Measurements from ENCODE around the gene AREG.

Gene AREG

DNA sequence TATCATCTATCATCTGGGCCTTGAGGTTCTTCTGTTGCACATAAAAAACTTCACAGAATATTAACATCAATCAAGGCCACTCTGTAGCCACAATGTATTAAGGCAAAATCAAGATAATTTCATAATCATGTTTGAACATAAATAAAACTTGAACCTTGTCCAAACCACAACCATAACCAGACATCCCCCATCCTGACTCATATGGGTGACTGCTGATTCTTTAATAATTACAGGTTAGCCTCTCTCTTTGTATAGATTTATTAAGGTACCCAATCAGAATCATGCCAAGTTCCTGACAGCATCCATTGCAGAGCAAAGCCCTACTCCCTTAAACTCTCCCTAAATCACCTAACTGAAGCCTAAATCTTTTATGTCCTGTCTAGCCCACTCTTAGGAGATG is 16.7 kb upstream of the AREG start:
- no peak for DNase-seq (ENCODE audit: low read depth)
- no peak overlapping the region for H3K4me3 ChIP-seq (ENCODE audit: low read depth, low read length)

DNA sequence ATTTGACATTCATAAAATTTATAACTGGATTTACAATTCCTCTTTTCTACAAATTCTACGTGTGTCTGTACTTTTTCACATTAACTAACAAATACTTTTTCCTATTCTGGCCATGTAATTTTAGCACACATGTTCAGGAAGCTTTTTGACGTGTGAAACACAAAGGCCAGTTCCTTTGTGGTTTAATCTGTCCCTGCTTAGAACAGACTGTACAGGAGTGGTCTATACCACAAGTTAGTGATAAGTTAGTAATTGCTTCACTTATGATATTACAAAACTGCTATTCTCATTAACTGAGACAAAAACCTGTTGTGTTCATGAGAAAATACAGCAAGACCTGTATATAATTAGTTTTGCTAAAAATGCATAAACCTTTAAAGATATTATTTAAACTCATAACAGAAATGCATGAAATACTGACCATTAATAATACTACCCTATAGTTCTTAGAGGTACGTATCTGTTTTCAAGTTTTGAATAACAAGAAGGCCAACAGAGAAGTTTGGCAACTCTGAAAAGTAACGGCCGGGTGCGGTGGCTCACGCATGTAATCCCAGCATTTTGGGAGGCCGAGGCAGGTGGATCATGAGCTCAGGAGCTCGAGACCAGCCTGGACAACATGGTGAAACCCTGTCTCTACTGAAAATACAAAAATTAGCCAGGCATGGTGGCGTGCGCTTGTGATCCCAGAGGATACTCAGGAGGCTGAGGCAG is 13.7 kb upstream of the AREG start:
- no peak overlapping the region for H3K4me3 ChIP-seq (ENCODE audit: low read depth, low read length)
- DNase-seq (ENCODE audit: low read depth), result peak; percentile 91

DNA sequence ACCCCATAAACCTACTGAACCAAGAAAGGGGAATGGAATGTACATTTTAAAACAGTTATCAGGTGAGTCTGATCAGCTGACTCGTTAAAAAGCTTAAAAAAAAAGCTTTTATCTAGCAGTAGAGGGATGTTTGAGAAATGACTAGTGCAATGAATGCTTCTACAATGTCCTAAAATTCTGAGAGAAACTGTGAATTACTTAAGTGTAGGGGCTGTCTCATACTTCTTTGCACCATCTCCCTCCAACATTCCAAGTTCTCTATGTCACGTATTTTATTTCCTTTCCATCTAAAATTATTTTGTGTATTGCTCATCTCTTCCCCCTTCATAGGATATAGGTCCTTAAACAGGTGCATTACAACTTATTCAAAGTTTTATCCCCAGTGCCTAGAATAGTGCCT is 11.9 kb upstream of the AREG start:
- no peak for DNase-seq (ENCODE audit: low read depth)
- no peak overlapping the region for H3K4me3 ChIP-seq (ENCODE audit: low read depth, low read length)

DNA sequence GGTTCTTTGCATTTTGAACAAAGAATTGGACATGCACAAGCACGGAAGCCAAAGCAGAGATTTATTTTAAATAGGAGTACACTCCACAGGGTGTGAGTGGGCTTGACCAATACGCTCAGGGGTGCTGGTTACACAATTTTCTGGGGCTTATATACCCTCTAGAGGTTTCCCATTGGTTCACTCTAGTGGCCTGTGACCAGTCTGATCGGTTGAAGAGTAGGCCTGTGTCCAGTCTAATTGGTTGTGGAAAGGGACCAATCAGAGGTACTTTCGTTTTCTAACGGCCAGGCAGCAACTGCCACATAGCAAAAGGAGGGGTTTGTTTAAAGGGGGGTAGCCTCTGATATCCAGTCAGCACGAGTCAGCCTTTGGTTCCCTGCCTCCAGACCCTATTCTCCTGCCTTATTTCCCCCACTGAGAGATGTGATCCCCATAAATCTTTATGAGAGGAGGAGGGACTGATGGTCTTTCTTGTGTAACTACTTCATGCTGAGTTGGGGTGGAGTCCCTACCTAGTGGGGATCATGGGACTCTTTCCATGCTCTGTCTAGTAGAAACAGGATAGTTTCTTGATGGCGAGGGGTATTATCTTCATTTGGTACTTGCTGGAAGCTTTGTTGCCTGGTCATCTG is 11.3 kb upstream of the AREG start:
- no peak overlapping the region for H3K4me3 ChIP-seq (ENCODE audit: low read depth, low read length)
- DNase-seq (ENCODE audit: low read depth), result no peak

DNA sequence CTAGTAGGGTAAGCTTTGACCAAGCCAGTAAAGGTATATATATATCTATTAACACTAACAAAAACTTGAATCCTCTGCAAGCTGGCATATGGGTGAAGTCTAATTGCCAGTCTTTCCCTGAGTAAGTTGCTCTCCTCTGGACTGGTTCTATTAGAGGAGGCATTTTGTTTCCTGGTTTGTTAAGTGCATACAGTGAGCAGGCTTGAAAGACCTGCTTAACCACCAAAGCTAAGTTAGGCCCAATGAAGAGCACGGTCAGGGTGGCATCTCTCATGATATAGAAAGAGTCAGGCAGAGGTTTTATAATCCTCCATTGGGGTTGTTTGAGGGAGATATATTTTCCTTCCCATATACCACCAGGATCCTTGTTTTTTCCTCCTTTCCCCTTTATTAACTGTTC is 9.6 kb upstream of the AREG start:
- no peak for DNase-seq (ENCODE audit: low read depth)
- H3K4me3 ChIP-seq (ENCODE audit: low read depth, low read length), result no peak overlapping the region

DNA sequence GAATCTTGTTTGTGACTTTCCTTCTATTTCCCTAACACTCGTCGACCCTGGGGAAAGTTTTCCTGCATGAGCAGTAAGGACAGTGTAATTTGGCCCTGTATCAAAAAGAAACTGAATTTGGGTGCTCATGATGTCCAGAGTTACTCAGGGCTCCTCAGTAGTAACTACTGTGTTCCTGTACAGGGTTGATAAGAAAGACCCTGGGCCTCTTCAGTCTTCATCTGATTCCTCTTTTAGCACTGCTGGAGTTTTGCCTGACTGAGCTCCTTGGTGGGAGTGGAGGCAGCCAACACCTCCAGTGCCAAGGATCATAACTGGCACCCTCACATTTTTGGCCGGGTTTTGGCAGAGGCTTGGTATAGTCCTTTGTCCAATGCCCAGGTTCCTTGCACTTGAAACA is 7.1 kb upstream of the AREG start:
- no peak for DNase-seq (ENCODE audit: low read depth)

DNA sequence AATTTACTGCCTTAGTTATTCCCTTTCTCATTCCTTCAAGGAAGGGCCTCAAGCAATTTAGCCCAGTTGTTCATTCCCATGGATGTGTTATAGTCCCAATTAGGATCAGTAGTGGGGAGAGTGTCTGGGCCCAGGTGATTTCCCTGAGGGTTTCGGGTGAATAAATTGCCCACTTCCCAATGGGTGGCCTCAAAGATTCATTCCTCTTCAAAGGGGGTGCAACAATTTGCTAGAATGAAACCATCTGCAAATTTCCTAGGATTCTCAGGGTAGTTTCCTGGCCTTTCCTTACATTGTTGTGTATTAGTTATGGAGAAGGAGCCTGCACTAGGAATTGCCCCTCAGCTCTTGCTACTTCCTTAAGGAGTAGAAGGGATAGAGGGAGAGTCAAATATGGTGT is 6.3 kb upstream of the AREG start:
- no peak for DNase-seq (ENCODE audit: low read depth)
- no peak overlapping the region for H3K4me3 ChIP-seq (ENCODE audit: low read depth, low read length)

More for the DNA sequence above, 7.1 kb upstream of the AREG start:
- no peak overlapping the region for H3K4me3 ChIP-seq (ENCODE audit: low read depth, low read length)

DNA sequence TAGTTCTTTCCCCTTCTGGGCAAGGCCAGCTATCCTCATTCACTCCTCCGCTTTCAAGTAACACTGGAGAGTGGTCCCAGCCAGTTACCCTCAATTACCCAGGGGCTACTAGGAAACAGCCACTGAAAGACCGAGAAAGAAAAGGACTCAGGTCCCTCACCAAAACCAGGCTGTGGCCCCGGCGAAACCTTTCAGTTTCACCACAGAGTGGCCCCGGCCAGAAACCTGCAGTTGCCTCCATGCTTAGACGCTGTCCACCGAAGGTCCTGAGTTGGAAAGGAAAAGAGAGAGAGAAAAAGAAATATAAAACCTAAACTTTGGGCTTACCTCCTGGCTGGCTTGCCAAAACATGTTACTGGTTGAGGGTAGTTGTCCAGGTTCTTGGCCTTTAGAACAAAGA is 5.0 kb upstream of the AREG start:
- DNase-seq (ENCODE audit: low read depth), result no peak
- H3K4me3 ChIP-seq (ENCODE audit: low read depth, low read length), result no peak overlapping the region

DNA sequence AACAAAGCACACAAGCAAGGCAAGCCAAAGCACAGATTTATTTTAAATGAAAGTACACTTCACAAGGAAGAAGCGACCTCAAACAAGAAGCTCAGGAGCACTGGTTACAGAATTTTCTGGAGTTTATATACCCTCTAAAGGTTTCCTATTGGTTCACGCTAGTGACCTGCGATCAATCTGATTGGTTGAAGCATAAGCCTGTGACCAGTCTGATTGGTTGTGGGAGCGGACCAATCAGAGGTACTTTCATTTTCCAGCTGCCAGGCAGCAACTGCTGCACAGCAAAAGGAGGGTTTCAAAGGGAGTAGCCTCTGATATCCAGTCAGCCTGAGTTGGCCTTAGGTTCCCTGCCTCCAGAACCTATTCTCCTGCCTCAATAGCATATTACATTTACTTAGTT is 4.6 kb upstream of the AREG start:
- no peak for DNase-seq (ENCODE audit: low read depth)
- no peak overlapping the region for H3K4me3 ChIP-seq (ENCODE audit: low read depth, low read length)

DNA sequence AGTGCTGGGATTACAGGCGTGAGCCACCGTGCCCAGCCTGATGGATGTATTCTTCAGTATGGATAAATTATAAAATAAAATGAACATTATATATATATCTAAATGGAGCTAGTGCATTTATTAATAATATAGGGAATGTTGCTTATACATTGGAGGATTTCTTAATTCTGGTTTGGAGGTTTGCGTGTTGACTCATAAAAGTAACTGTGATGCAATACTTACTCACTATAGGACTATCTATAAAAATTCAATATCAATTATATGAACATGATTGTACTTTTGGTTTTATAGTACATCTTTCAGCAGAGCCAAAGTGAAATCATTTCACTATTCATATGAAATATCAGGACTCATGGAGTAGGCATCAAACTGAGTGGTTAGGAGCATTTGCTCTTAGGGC is 3.2 kb upstream of the AREG start:
- DNase-seq (ENCODE audit: low read depth), result no peak
- H3K4me3 ChIP-seq (ENCODE audit: low read depth, low read length), result no peak overlapping the region

DNA sequence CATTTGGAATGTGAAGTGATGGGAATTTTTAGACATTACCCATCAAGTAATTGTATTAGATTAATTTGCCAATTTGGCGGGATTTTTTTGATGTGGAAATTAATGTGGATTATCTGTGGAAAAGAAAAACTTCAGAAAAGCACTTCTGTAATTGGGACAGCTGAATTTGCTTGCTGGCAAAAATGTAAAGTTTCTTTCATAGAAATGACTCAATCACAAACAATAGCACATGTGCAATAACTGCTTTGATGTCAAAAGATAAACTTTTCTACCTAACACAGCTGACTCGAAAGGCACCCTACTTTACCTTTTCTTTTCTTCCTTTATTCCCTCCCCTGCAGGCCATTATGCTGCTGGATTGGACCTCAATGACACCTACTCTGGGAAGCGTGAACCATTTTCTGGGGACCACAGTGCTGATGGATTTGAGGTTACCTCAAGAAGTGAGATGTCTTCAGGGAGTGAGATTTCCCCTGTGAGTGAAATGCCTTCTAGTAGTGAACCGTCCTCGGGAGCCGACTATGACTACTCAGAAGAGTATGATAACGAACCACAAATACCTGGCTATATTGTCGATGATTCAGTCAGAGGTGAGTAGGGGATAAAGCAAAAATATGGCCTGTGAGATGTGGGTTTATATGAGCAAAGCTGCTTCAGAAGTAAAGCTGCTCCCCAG is 1.4 kb downstream of the AREG start:
- DNase-seq (ENCODE audit: low read depth), result no peak
- no peak overlapping the region for H3K4me3 ChIP-seq (ENCODE audit: low read depth, low read length)

DNA sequence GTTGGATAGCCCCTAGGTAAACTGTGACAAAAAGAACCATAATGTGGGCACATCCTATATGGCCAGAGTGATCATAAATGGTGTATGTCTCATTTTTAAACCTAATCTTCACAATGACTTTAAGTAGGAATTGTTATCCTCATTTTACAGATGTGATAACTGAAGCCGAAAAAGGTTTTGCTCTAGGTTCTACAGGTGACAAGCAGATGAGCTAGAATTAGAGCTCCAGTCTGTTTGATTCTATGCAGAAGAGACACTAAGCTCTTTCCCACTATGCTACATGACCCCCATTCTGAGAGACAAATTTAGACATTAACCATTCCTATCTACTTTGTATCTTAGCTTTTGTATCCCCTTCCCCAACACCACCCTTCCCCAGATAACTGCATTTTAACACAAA is 2.0 kb downstream of the AREG start:
- H3K4me3 ChIP-seq (ENCODE audit: low read depth, low read length), result no peak overlapping the region
- DNase-seq (ENCODE audit: low read depth), result no peak

DNA sequence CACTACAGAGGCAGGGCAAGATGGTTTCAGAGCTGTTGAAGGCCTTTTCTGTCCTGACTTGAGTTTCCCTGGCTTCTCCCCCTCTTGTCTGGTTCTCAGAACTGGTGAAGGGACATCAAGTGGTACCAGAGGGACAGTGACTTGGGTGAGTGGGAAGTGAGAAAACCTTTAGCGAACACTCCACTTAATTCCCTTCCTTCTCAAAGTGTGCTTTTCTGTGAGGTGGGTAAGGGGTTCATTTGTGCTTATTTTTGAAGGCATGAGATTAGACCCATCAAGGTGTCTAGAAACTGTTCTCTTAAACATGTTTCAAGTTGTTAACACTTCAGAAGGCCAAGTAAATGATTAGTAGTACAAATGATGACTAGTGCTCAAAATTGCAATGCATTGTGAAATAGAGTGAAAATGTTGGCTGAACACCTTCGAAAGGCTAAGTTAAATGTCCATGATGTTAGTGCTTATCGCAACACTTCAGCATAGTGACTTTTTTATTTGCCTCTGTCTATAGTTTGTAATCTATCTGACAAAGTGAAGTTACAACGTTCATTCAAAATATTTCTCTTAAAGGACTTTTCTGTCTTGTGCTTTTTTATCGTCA is 2.8 kb downstream of the AREG start:
- no peak for DNase-seq (ENCODE audit: low read depth)
- no peak overlapping the region for H3K4me3 ChIP-seq (ENCODE audit: low read depth, low read length)

DNA sequence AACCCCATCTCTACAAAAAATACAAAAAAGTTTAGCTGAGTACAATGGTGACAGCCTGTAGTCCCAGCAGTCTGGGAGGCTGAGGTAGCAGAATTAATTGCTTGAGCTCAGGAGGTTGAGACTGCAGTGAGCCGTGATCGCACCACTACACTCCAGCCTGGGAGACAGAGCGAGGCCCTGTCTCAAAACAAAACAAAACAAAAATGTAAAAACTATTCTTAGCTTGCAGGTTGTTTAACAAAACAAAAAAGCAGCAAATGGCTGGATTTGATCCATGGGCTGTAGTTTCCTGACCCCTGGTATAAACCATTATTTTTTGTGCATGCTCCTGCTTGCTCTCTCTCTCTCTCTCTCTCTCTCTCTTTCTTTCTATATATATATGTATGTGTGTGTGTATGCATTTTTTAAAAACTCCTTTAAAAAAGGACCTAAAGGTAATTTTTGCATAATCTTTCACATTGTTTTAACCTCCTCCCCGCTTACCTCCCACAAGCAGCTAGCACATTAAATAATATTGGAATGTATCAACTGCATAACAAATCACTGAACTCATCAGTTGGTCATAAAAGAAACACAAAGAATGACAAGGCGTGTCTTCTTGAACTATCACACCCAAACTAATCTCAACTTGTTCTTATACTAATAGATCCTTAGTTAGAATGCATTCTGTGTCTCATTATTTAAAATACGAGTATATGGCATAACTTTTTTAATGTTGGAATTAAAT is 4.8 kb downstream of the AREG start:
- H3K4me3 ChIP-seq (ENCODE audit: low read depth, low read length), result no peak overlapping the region
- no peak for DNase-seq (ENCODE audit: low read depth)

DNA sequence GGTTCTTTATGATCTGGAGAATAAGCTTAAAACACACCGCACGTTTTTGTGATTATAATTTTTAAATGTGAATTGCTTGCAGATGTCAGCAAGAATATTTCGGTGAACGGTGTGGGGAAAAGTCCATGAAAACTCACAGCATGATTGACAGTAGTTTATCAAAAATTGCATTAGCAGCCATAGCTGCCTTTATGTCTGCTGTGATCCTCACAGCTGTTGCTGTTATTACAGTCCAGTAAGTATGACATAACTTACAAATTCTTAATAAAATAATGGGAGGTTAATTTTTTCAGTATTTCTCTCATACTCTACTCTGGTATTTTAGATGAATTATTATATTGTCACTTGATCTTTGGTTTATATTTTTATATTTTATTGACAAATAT is 5.4 kb downstream of the AREG start:
- no peak for DNase-seq (ENCODE audit: low read depth)
- no peak overlapping the region for H3K4me3 ChIP-seq (ENCODE audit: low read depth, low read length)

DNA sequence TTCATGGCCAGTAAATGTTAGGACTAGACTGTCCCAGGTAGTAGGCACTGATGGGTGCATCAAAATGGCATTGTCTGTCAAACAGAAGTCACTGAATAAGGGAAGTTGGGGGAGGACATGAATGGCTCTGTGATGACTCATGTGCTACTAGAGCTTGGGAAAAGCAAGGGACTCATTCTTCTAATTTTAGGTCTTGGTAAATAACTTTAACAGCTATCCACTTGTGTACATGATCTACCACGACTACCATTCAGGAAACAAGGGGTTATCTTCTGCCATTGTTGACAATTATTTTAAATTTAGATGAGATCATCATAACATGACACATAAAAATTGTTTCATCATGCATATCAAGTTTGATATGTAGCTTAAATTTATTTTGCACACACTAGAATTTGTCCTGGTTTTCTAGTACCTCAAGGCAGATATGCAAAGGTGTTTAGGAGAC is 6.3 kb downstream of the AREG start:
- DNase-seq (ENCODE audit: low read depth), result no peak
- H3K4me3 ChIP-seq (ENCODE audit: low read depth, low read length), result no peak overlapping the region

DNA sequence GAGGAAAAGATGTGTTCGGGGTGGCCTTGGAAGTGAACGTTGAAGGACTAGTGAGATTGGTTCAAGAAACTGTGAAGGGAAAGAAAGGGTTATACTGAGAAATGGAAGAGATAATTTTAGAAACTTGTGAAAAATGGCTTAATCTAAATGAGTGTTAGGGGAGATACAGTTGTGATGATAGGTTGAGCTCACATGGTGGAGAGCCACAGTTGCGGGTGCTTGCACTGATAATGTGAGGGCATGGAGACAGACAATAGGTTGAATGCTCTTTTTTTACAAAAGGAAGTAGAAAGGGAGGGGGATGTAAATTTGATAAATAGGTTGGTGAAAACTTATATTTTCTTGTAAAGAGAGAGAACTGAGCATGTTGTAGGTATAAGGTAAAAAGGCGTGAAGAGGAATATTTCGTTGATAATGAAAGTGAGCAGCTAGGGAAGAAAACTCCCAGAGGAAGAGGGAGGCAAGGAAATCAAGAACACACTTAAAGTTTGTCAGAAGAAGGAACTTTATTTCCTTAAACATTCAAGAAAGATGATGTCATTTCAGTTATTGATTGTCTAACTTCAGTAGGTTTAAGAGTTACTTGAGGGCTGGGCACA is 8.2 kb downstream of the AREG start:
- no peak for DNase-seq (ENCODE audit: low read depth)

DNA sequence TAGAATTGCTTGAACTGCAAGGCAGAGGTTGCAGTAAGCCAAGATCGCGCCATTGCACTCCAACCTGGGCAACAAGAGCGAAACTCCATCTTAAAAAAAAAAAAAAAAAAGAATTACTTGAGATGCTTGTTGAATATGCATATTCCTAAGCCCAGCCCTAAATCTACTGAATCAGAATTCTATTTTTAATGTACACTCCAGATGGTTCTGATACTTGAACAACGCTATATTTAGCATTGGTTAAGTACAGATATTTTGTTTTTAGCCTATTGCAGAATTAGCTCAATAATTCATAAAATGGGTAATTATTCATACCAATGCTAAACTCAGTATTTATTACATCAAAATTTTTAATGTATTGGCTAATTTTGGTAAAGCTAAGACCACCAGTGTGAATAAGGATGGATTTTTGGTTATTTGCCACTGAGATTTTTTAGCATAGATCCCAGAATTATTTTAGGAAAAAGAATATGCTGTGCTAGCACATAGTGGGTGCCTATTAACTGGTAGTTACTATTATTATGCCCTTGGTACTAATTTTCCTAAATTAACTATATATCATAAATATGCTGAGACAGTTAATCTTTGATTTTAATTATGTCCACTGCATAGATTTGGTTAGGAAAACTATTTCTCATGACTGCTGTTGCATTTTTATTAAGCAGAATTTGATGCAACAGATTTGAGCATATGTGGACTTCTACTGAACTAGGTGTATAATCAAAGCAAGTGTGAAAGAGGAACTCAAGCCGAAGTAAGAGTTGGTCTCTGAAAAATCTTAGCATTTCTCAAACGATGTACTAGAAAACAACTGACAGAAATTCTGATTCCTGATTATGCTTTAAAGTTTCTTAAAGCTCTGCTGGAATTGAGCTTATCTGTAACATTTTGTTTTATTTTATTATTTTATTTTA is 9.2 kb downstream of the AREG start:
- no peak for DNase-seq (ENCODE audit: low read depth)
- H3K4me3 ChIP-seq (ENCODE audit: low read depth, low read length), result no peak overlapping the region

More for the DNA sequence above, 8.2 kb downstream of the AREG start:
- H3K4me3 ChIP-seq (ENCODE audit: low read depth, low read length), result no peak overlapping the region
